ENCODE data around the gene FAM20A. TPM values are rescaled to one million over a fixed set of nuclear protein-coding genes. Genes with fewer than 3 reads are reported as not detected.

Gene FAM20A
- total and polyA plus RNA-seq, 9 of the 15 experiments (the other 6 are each of a cell fraction or from before 2014, with no cell fraction given): 0.07 TPM; not detected in 8

DNA sequence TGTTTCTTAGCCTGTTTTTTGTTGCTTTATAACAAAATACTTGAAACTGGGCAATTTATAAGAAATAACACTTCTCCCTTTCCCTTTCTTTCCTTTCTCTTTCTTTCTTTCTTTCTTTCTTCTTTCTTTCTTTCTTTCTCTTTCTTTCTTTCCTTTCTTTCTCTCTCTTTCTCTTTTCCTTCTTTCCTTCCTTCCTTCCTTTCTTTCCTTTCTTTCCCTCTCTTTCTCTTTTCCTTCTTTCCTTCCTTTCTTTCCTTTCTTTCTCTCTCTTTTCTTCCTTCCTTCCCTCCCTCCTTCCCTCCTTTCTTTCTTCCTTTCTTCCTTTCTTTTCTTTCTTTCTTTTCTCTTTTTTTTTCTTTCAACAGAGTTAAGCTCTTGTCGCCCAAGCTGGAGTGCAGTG is 27.8 kb downstream of the FAM20A start (continued):
- TF ChIP-seq ZNF134 (CRISPR knock-in tag; conservative IDR thresholded peaks at IDR 0.05) (no peak), CAMTA2 (CRISPR knock-in tag; conservative IDR thresholded peaks at IDR 0.05) (no peak)
- TF ChIP-seq, protein P1, sequence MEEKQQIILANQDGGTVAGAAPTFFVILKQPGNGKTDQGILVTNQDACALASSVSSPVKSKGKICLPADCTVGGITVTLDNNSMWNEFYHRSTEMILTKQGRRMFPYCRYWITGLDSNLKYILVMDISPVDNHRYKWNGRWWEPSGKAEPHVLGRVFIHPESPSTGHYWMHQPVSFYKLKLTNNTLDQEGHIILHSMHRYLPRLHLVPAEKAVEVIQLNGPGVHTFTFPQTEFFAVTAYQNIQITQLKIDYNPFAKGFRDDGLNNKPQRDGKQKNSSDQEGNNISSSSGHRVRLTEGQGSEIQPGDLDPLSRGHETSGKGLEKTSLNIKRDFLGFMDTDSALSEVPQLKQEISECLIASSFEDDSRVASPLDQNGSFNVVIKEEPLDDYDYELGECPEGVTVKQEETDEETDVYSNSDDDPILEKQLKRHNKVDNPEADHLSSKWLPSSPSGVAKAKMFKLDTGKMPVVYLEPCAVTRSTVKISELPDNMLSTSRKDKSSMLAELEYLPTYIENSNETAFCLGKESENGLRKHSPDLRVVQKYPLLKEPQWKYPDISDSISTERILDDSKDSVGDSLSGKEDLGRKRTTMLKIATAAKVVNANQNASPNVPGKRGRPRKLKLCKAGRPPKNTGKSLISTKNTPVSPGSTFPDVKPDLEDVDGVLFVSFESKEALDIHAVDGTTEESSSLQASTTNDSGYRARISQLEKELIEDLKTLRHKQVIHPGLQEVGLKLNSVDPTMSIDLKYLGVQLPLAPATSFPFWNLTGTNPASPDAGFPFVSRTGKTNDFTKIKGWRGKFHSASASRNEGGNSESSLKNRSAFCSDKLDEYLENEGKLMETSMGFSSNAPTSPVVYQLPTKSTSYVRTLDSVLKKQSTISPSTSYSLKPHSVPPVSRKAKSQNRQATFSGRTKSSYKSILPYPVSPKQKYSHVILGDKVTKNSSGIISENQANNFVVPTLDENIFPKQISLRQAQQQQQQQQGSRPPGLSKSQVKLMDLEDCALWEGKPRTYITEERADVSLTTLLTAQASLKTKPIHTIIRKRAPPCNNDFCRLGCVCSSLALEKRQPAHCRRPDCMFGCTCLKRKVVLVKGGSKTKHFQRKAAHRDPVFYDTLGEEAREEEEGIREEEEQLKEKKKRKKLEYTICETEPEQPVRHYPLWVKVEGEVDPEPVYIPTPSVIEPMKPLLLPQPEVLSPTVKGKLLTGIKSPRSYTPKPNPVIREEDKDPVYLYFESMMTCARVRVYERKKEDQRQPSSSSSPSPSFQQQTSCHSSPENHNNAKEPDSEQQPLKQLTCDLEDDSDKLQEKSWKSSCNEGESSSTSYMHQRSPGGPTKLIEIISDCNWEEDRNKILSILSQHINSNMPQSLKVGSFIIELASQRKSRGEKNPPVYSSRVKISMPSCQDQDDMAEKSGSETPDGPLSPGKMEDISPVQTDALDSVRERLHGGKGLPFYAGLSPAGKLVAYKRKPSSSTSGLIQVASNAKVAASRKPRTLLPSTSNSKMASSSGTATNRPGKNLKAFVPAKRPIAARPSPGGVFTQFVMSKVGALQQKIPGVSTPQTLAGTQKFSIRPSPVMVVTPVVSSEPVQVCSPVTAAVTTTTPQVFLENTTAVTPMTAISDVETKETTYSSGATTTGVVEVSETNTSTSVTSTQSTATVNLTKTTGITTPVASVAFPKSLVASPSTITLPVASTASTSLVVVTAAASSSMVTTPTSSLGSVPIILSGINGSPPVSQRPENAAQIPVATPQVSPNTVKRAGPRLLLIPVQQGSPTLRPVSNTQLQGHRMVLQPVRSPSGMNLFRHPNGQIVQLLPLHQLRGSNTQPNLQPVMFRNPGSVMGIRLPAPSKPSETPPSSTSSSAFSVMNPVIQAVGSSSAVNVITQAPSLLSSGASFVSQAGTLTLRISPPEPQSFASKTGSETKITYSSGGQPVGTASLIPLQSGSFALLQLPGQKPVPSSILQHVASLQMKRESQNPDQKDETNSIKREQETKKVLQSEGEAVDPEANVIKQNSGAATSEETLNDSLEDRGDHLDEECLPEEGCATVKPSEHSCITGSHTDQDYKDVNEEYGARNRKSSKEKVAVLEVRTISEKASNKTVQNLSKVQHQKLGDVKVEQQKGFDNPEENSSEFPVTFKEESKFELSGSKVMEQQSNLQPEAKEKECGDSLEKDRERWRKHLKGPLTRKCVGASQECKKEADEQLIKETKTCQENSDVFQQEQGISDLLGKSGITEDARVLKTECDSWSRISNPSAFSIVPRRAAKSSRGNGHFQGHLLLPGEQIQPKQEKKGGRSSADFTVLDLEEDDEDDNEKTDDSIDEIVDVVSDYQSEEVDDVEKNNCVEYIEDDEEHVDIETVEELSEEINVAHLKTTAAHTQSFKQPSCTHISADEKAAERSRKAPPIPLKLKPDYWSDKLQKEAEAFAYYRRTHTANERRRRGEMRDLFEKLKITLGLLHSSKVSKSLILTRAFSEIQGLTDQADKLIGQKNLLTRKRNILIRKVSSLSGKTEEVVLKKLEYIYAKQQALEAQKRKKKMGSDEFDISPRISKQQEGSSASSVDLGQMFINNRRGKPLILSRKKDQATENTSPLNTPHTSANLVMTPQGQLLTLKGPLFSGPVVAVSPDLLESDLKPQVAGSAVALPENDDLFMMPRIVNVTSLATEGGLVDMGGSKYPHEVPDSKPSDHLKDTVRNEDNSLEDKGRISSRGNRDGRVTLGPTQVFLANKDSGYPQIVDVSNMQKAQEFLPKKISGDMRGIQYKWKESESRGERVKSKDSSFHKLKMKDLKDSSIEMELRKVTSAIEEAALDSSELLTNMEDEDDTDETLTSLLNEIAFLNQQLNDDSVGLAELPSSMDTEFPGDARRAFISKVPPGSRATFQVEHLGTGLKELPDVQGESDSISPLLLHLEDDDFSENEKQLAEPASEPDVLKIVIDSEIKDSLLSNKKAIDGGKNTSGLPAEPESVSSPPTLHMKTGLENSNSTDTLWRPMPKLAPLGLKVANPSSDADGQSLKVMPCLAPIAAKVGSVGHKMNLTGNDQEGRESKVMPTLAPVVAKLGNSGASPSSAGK (IDR thresholded peaks at IDR 0.05): no peak

All from K562 (cell line).